Endothelial cell of umbilical vein (primary cell): ENCODE results near the gene MED29. TPM values are rescaled to one million over a fixed set of nuclear protein-coding genes. Genes with fewer than 3 reads are reported as not detected.

Experiments used
- BruUV-seq: library from RNA; stranded (reverse); fragments of 400-500 nt; replicated peaks from 2 replicates; lab custom pipeline; 2021; lab: Mats Ljungman, UMichigan
- CTCF ChIA-PET: fragments of 300-600, 350-600 bp; sonication (Branson Sonifier 250); formaldehyde crosslinking; loops from one replicate; lab custom pipeline; 2021; ENCODE audit warnings: antibody characterized with exemption, inconsistent platforms; lab: Charles Lee
- POLR2A ChIA-PET: fragments of 300-600, 350-600 bp; sonication (Branson Sonifier 250); formaldehyde crosslinking; loops from one replicate; lab custom pipeline; 2021; ENCODE audit warnings: antibody characterized with exemption, inconsistent platforms; lab: Charles Lee
- DNase-seq: peaks from one replicate; pipeline ENCODE4 v3.0.0-alpha.2; 2011; ENCODE audit warnings: low read depth, low spot score
- FAIRE-seq: peaks from 2 replicates; lab custom pipeline; 2011; peaks lifted over from hg19 to GRCh38; lab: Jason Lieb, UNC
- H2AFZ ChIP-seq: 2 replicates; pipeline ENCODE4 v1.6.0; 2012; ENCODE audit warnings: low read depth, low read length, control low read depth, inconsistent platforms
- H3K27ac ChIP-seq: 2 replicates; pipeline ENCODE4 v1.5.1; 2011; ENCODE audit warnings: low read depth, mild to moderate bottlenecking, control low read depth, low read length, moderate library complexity; ENCODE audit not compliant: insufficient read depth
- H3K27me3 ChIP-seq, 2 experiments: 2 replicates each; pipeline versions ENCODE4 v1.6.0 to v1.6.1; 2011; ENCODE audit warnings: low read length in 2 of 2, mixed read lengths in 1 of 2; ENCODE audit not compliant: control insufficient read depth in 2 of 2, insufficient read depth in 2 of 2
- H3K36me3 ChIP-seq, 2 experiments: 2 replicates in 1 of 2; 3 replicates in 1 of 2; pipeline ENCODE4 v1.5.1; 2011; ENCODE audit warnings: low read length in 2 of 2, mild to moderate bottlenecking in 1 of 2, moderate library complexity in 1 of 2; ENCODE audit not compliant: control insufficient read depth in 2 of 2, insufficient read depth in 2 of 2; ENCODE audit errors: extremely low read depth in 1 of 2
- H3K4me1 ChIP-seq: 3 replicates; pipeline ENCODE4 v1.5.1; 2011; ENCODE audit warnings: mild to moderate bottlenecking, low read length; ENCODE audit not compliant: control insufficient read depth, insufficient read depth; ENCODE audit errors: extremely low read depth
- H3K4me2 ChIP-seq: 2 replicates; pipeline ENCODE4 v1.6.1; 2011; ENCODE audit warnings: low read length, control low read depth, mixed read lengths; ENCODE audit not compliant: insufficient read depth
- H3K4me3 ChIP-seq, 3 experiments: fragments of 200-600 bp in 1 of 3; sonication (generic), shearing (Covaris generic) in 1 of 3; replicated peaks in 1 of 3; 2 replicates each; pipeline ENCODE4 v1.5.1; 2011 to 2016; ENCODE audit warnings: control low read depth in 3 of 3, low read length in 3 of 3, mild to moderate bottlenecking in 2 of 3, inconsistent platforms in 1 of 3, low read depth in 1 of 3, moderate library complexity in 1 of 3; ENCODE audit not compliant: insufficient read depth in 1 of 3
- H3K79me2 ChIP-seq: 2 replicates; pipeline ENCODE4 v1.6.0; 2012; ENCODE audit warnings: low read length, inconsistent platforms; ENCODE audit not compliant: control insufficient read depth, insufficient read depth
- H3K9ac ChIP-seq: replicated peaks from 2 replicates; pipeline ENCODE3; 2011; ENCODE audit warnings: low read length, control low read depth; ENCODE audit not compliant: insufficient read depth; ENCODE audit errors: extremely low read depth
- H3K9me1 ChIP-seq: replicated peaks from 3 replicates; pipeline ENCODE4 v1.6.0; 2011; ENCODE audit warnings: mild to moderate bottlenecking, low read length; ENCODE audit not compliant: control insufficient read depth, insufficient read depth; ENCODE audit errors: extremely low read depth
- H3K9me3 ChIP-seq: replicated peaks from 2 replicates; pipeline ENCODE4 v1.5.1; 2012; ENCODE audit warnings: low read length, inconsistent platforms; ENCODE audit not compliant: control insufficient read depth, insufficient read depth
- H4K20me1 ChIP-seq: replicated peaks from 2 replicates; pipeline ENCODE3; 2011; ENCODE audit warnings: mild to moderate bottlenecking, low read length; ENCODE audit not compliant: control insufficient read depth, insufficient read depth; ENCODE audit errors: extremely low read depth
- CTCF ChIP-seq, 2 donors: IDR thresholded peaks; 1 replicate in 1 of 2; 2 replicates in 1 of 2; pipeline ENCODE4 v1.5.1; 2011; ENCODE audit warnings: low read length in 2 of 2, mild to moderate bottlenecking in 2 of 2, moderate library complexity in 2 of 2, control low read depth in 1 of 2, inconsistent platforms in 1 of 2, low read depth in 1 of 2; ENCODE audit not compliant: insufficient read depth in 1 of 2; ENCODE audit errors: extremely low read depth in 1 of 2
- EZH2 ChIP-seq: IDR thresholded peaks from 2 replicates; pipeline ENCODE4 v1.6.1; 2012; ENCODE audit warnings: borderline replicate concordance, low read depth, mild to moderate bottlenecking, moderate library complexity, low read length, inconsistent platforms; ENCODE audit not compliant: severe bottlenecking
- FOS ChIP-seq: IDR thresholded peaks from 2 replicates; pipeline ENCODE4 v1.6.1; 2011; ENCODE audit warnings: mild to moderate bottlenecking, low read length, moderate library complexity, borderline replicate concordance; ENCODE audit not compliant: insufficient read depth
- GATA2 ChIP-seq: IDR thresholded peaks from 2 replicates; pipeline ENCODE4 v1.7.0; 2011; ENCODE audit warnings: low read depth, mild to moderate bottlenecking, moderate library complexity, mixed read lengths, low read length; ENCODE audit not compliant: insufficient read length, insufficient read depth
- JUN ChIP-seq: IDR thresholded peaks from 2 replicates; pipeline ENCODE4 v1.6.1; 2011; ENCODE audit warnings: borderline replicate concordance, low read depth; ENCODE audit not compliant: insufficient read length, insufficient read depth
- MAX ChIP-seq: IDR thresholded peaks from 2 replicates; pipeline ENCODE4 v1.6.1; 2011; ENCODE audit not compliant: insufficient read depth, insufficient read length
- MYC ChIP-seq: IDR thresholded peaks from one replicate; pipeline ENCODE4 v1.6.1; 2011; ENCODE audit warnings: mild to moderate bottlenecking, low read depth, low read length
- POLR2A ChIP-seq: IDR thresholded peaks from 2 replicates; pipeline ENCODE4 v1.6.1; 2012; ENCODE audit warnings: low read depth, mild to moderate bottlenecking, control low read depth, low read length
- POLR2AphosphoS5 ChIP-seq: IDR thresholded peaks from 2 replicates; pipeline ENCODE4 v1.6.1; 2012; ENCODE audit warnings: low read depth, mild to moderate bottlenecking, control low read depth, low read length, moderate library complexity; ENCODE audit not compliant: insufficient read depth
- dilution Hi-C: fragments of 300-500 bp; cut with MboI; formaldehyde crosslinking; loops from one replicate; pipeline ENCODE4 v1.15.0; 2019; ENCODE audit warnings: low sequenced_read_pairs; ENCODE audit not compliant: extremely low pct_ligation_motif_present
- intact Hi-C: fragments of 100-400 bp; cut with micrococcal nuclease; formaldehyde crosslinking; loops from one replicate; pipeline ENCODE4 v1.10.0; 2022
- polyA plus RNA-seq, 4 experiments: library from polyadenylated mRNA; depleted of rRNA in 3 of 4; stranded (reverse) in 3 of 4; unstranded in 1 of 4; fragments of >200 nt; gene quantifications; 2 replicates each; pipeline versions ENCODE4 v1.2.1 to v1.2.3, GENCODE V29; 2011 to 2012; ENCODE audit warnings: missing spikeins in 1 of 4
- total RNA-seq: library from RNA; stranded (reverse); gene quantifications from 2 replicates; pipeline ENCODE4 v1.2.3, GENCODE V29; 2021

Gene MED29
- total and polyA plus RNA-seq, 2 donors (not counting 3 experiments of a cell fraction or from before 2014, with no cell fraction given) = 25.5 to 50.4 TPM

GRCh38 chr19:39370735-39371134 is 20.4 kb upstream of the MED29 start:
- no peak overlapping the region for H3K9ac ChIP-seq
- no peak overlapping the region for H3K27ac ChIP-seq
- peaks cover 18% of the 10 kb centered on the region for H3K4me1 ChIP-seq
- H4K20me1 ChIP-seq = no peaks in the 10 kb centered on the region
- H3K9me3 ChIP-seq = no peaks in the 10 kb centered on the region
- TF ChIP-seq POLR2A = no peak
- no peak for TF ChIP-seq CTCF (IDR thresholded peaks at IDR 0.05; ENCODE audit: extremely low read depth in 1 of 2, insufficient read depth in 1 of 2, low read depth in 1 of 2, low read length in 2 of 2)
- TF ChIP-seq EZH2 = no peak
- no peak for TF ChIP-seq GATA2
- TF ChIP-seq FOS = no peak
- TF ChIP-seq MAX = no peak
- TF ChIP-seq JUN = no peak
- TF ChIP-seq POLR2AphosphoS5 = no peak
- no peak for TF ChIP-seq MYC
- ChIA-PET CTCF (interaction anchor here (1.0 to 1.3 kb wide), 2 partner anchors 9 to 29 kb away, joined by 3 read pairs; partner anchors contain the start of gene SAMD4B), POLR2A (no interaction called here)
- peaks cover 16 to 20% of the 10 kb centered on the region in 2 experiments for H3K36me3 ChIP-seq
- H3K4me2 ChIP-seq = no peak overlapping the region
- no peak for FAIRE-seq
- H3K79me2 ChIP-seq = peaks cover 2% of the 10 kb centered on the region
- no peak overlapping the region for H2AFZ ChIP-seq
- DNase-seq = no peak
- dilution Hi-C loops = no loop called here
- no peak overlapping the region for H3K4me3 ChIP-seq
- no TSS peak for BruUV-seq
- H3K27me3 ChIP-seq = no peaks in the 10 kb centered on the region
- intact Hi-C loops = no loop called here
- no peaks in the 10 kb centered on the region for H3K9me1 ChIP-seq
